COLO668 (cell line): Measurements from ENCODE around the gene OLFM4.
"Not testable (repeated sequence)": the region's sequence is repeated elsewhere in the genome, so short reads cannot be mapped to it uniquely, and the experiment has no call there.

Source experiments
- DNase-seq: peaks from one replicate; lab custom pipeline; 2025; ENCODE audit not compliant: unreplicated experiment; lab: John Stamatoyannopoulos, UW

The OLFM4 gene

GRCh38 chr13:53028637-53029203 lies at the start of gene OLFM4:
Gene OLFM4 (plus strand): TSS chr13:53028813. CDS start chr13:53028837, 24 bp downstream.
- DNase-seq: no peak

- no peak for DNase-seq
Observed at GRCh38 chr13:52978989-52979388, 49.6 kb upstream of the OLFM4 start.

- no peak for DNase-seq
Observed at GRCh38 chr13:52980695-52981094, 47.9 kb upstream of the OLFM4 start.

- DNase-seq: no peak
Observed at GRCh38 chr13:52983836-52984235, 44.8 kb upstream of the OLFM4 start.

- DNase-seq: no peak
Observed at GRCh38 chr13:52984881-52985363, 43.7 kb upstream of the OLFM4 start.

GRCh38 chr13:52991344-52992020 lies 37.1 kb upstream of the OLFM4 start:
- no peak for DNase-seq

- no peak for DNase-seq
Observed at GRCh38 chr13:52992110-52992509, 36.5 kb upstream of the OLFM4 start.

- DNase-seq: no peak
Observed at GRCh38 chr13:52994051-52994450, 34.6 kb upstream of the OLFM4 start.

GRCh38 chr13:52994865-52995264 lies 33.7 kb upstream of the OLFM4 start:
- no peak for DNase-seq

- no peak for DNase-seq
Observed at GRCh38 chr13:52995946-52996345, 32.7 kb upstream of the OLFM4 start.

- DNase-seq: no peak
Observed at GRCh38 chr13:52997951-52998876, 30.4 kb upstream of the OLFM4 start.

GRCh38 chr13:52999093-52999696 lies 29.4 kb upstream of the OLFM4 start:
- no peak for DNase-seq

GRCh38 chr13:53001444-53002225 lies 27.0 kb upstream of the OLFM4 start:
- DNase-seq: no peak

GRCh38 chr13:53004573-53004972 lies 24.0 kb upstream of the OLFM4 start:
- DNase-seq: no peak

GRCh38 chr13:53005626-53006025 lies 23.0 kb upstream of the OLFM4 start:
- DNase-seq: no peak

- no peak for DNase-seq
Observed at GRCh38 chr13:53007872-53008271, 20.7 kb upstream of the OLFM4 start.

GRCh38 chr13:53010374-53011105 lies 18.1 kb upstream of the OLFM4 start:
- no peak for DNase-seq

- DNase-seq: no peak
Observed at GRCh38 chr13:53012707-53013106, 15.9 kb upstream of the OLFM4 start.

- no peak for DNase-seq
Observed at GRCh38 chr13:53013113-53013512, 15.5 kb upstream of the OLFM4 start.

- DNase-seq: not testable (repeated sequence)
Observed at GRCh38 chr13:53014018-53014417, 14.6 kb upstream of the OLFM4 start.
